ENCODE measurements around the gene KATNA1.
"Not testable (repeated sequence)": the region's sequence is repeated elsewhere in the genome, so short reads cannot be mapped to it uniquely, and the experiment has no call there.

The KATNA1 gene

DNA sequence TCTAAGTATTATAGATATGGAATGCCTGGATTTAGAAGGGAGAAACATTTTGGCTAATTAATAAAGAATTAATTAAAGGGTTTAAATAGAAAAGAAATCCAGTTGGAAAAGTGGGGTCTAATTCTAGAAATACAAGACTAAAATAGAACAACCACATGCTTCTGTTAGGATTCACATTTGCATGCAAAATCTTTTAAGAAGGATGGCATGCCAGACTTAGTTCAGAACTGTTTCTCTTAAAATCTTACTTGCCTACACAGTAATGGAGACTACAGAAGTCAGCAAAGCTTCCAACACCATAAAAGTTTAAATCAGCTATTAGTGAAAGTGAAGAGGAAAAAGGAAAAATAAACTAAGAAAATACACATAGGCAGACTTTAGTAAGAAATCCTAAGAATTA is 32.7 kb upstream of the KATNA1 start:
- Histone ChIP-seq H3K9ac (ENCODE audit: insufficient read length) (no peak overlapping the region), H3K27ac (peak overlapping the region; percentile 40; the same call in 1 of the 2 replicates), H3K4me3 (no peak overlapping the region), H3K9me3 (ENCODE audit: low read depth, low read length) (no peaks in the 10 kb centered on the region), H3K36me3 (ENCODE audit: insufficient read depth, low read length) (peaks cover 61% of the 10 kb centered on the region)
- TF ChIP-seq POLR2AphosphoS5 (IDR thresholded peaks at IDR 0.05; ENCODE audit: borderline replicate concordance, low read depth, low read length) (no peak), EZH2 (IDR thresholded peaks at IDR 0.05) (no peak), FOXP2 (optimal IDR thresholded peaks at IDR 0.05; ENCODE audit: control extremely low read depth, extremely low read length, insufficient read depth) (no peak)
- DNase-seq (ENCODE audit: low read depth, low spot score) = no peak

DNA sequence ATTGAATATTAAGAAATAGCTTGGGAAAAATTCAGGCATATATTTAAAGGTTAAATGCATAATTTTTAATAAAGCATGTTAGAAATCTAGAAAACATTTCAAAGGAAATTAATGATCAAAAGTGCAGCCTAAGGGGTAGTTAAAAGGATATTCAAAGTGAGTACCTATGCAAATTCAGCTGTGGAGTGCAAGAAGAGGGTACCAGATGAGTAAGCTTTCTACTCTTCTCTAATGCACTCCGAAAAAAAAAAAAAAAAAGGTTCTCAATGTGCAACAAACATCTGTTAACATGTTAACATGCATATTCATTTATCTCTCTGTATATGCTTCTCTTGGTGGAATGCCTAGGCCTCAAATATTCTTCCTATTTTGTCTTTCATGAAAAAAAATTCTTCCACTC is 32.0 kb upstream of the KATNA1 start:
- no peak overlapping the region for H3K27ac ChIP-seq
- H3K36me3 ChIP-seq (ENCODE audit: insufficient read depth, low read length) = peaks cover 64% of the 10 kb centered on the region
- no peak for DNase-seq (ENCODE audit: low read depth, low spot score)
- TF ChIP-seq FOXP2 (optimal IDR thresholded peaks at IDR 0.05; ENCODE audit: control extremely low read depth, extremely low read length, insufficient read depth) = no peak
- TF ChIP-seq POLR2AphosphoS5 (IDR thresholded peaks at IDR 0.05; ENCODE audit: borderline replicate concordance, low read depth, low read length) = no peak
- H3K4me3 ChIP-seq = no peak overlapping the region
- H3K9me3 ChIP-seq (ENCODE audit: low read depth, low read length) = no peaks in the 10 kb centered on the region
- no peak overlapping the region for H3K9ac ChIP-seq (ENCODE audit: insufficient read length)

DNA sequence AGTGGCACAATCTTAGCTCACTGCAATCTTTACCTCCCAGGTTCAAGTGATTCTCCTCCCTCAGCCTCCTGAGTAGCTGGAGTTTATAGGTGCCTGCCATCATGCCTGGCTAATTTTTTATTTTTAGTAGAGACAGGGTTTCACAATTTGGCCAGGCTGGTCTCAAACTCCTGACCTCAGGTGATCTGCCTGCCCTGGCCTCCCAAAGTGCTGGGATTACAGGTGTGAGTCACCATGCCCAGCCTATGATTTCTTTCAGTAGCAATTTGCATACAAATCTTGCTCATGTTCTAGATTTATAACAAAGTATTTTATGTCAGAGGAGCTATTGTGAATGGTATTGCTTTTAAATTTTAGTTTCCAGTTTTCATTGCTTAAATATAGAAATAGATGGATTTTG is 23.8 kb upstream of the KATNA1 start:
- not testable (repeated sequence) for H3K9me3 ChIP-seq (ENCODE audit: low read depth, low read length); DNase-seq (ENCODE audit: low read depth, low spot score); H3K4me3 ChIP-seq; H3K27ac ChIP-seq; H3K9ac ChIP-seq (ENCODE audit: insufficient read length)
- peaks cover 47% of the 10 kb centered on the region for H3K36me3 ChIP-seq (ENCODE audit: insufficient read depth, low read length)

DNA sequence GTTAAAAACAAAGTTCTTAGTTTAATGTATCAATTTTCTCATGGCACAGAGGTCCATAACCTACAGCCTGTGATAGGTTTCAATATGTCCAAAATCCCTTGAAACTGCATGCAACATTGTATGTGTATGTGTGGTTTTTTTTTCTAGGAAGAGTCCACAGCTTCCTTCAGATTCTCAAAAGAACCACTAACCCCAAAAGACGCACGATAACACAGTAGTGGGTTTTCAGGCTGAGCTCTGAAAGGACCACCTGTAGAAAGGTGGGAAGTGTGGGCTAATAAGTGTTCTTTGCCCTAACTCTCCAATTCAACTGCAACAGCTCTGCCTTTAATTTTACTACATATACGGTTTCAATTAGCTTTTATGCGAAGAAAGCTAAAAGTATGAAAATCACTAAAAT is 11.5 kb upstream of the KATNA1 start:
- no peak overlapping the region for H3K9ac ChIP-seq (ENCODE audit: insufficient read length)
- no peaks in the 10 kb centered on the region for H3K9me3 ChIP-seq (ENCODE audit: low read depth, low read length)
- H3K4me3 ChIP-seq = no peak overlapping the region
- H3K27ac ChIP-seq = no peak overlapping the region
- peaks cover 42% of the 10 kb centered on the region for H3K36me3 ChIP-seq (ENCODE audit: insufficient read depth, low read length)
- TF ChIP-seq FOXP2 (optimal IDR thresholded peaks at IDR 0.05; ENCODE audit: control extremely low read depth, extremely low read length, insufficient read depth) (no peak), POLR2AphosphoS5 (IDR thresholded peaks at IDR 0.05; ENCODE audit: borderline replicate concordance, low read depth, low read length) (no peak), EZH2 (IDR thresholded peaks at IDR 0.05) (no peak)
- no peak for DNase-seq (ENCODE audit: low read depth, low spot score)

DNA sequence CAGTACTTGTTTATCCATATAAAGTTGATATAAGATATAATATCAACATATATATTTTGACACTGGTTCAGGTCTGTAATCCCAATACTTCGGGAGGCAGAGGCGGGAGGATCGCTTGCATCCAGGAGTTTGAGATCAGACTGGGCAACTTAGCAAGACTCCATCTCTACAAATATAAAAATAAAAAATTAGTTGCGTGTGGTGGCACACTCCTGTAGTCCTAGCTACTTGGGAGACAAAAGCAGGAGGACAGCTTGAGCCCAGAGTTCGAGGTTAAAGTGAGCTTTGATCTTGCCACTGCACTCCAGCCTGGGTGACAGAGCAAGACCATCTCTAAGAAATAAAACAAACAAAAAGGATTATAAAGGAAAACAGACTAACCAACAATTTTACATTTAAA is 8.9 kb upstream of the KATNA1 start:
- Histone ChIP-seq H3K27ac (no peak overlapping the region), H3K9ac (ENCODE audit: insufficient read length) (no peak overlapping the region), H3K4me3 (no peak overlapping the region), H3K9me3 (ENCODE audit: low read depth, low read length) (no peaks in the 10 kb centered on the region), H3K36me3 (ENCODE audit: insufficient read depth, low read length) (peaks cover 29% of the 10 kb centered on the region)
- DNase-seq (ENCODE audit: low read depth, low spot score) = no peak
- TF ChIP-seq EZH2 (IDR thresholded peaks at IDR 0.05) = no peak
- TF ChIP-seq POLR2AphosphoS5 (IDR thresholded peaks at IDR 0.05; ENCODE audit: borderline replicate concordance, low read depth, low read length) = no peak
- no peak for TF ChIP-seq FOXP2 (optimal IDR thresholded peaks at IDR 0.05; ENCODE audit: control extremely low read depth, extremely low read length, insufficient read depth)

DNA sequence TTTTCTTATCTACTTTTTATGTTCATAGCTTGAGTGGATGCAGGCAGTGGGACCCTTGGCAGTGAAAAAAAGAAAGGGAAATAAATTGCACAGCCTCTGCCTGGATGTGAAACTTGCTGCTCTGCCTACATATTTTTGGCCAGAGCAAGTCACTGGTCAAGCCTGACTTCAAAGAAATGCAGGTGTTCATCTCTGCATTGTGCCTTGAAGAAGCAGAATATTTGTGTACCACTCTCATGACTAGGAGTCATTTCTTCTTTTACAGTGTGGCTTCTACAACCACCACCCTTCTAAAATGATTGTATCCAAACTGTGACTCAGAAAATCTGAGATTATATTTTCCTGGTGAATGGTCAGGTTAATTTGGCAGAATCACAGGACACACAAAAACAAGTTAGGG is 2.5 kb upstream of the KATNA1 start:
- Histone ChIP-seq H3K27ac (no peak overlapping the region), H3K9ac (ENCODE audit: insufficient read length) (no peak overlapping the region), H3K4me3 (no peak overlapping the region), H3K9me3 (ENCODE audit: low read depth, low read length) (no peaks in the 10 kb centered on the region), H3K36me3 (ENCODE audit: insufficient read depth, low read length) (no peaks in the 10 kb centered on the region)
- TF ChIP-seq EZH2 (IDR thresholded peaks at IDR 0.05) (no peak), POLR2AphosphoS5 (IDR thresholded peaks at IDR 0.05; ENCODE audit: borderline replicate concordance, low read depth, low read length) (no peak), FOXP2 (optimal IDR thresholded peaks at IDR 0.05; ENCODE audit: control extremely low read depth, extremely low read length, insufficient read depth) (no peak)
- no peak for DNase-seq (ENCODE audit: low read depth, low spot score)

DNA sequence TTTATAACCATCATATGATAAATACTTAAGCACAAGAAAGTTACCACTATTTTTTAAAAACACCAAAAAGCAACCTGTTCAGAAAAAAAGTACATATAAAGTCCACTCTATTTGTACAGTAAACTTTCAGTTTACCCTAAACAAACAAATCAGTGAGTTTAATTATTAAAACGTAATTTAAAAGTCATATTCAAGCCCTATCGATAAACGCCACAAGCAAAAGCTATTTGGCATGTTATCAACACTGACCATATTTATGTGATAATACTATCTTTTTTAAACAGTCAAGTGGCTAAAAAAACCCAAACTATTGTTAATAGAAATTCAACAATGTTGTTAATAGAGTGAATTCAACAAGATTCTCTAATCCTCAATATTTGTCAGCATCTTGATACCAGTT is 1.9 kb downstream of the KATNA1 start:
- H3K36me3 ChIP-seq (ENCODE audit: insufficient read depth, low read length) = no peaks in the 10 kb centered on the region
- peak overlapping the region; percentile 92 for H3K4me3 ChIP-seq
- no peaks in the 10 kb centered on the region for H3K9me3 ChIP-seq (ENCODE audit: low read depth, low read length)
- TF ChIP-seq FOXP2 (optimal IDR thresholded peaks at IDR 0.05; ENCODE audit: control extremely low read depth, extremely low read length, insufficient read depth) = no peak
- TF ChIP-seq POLR2AphosphoS5 (IDR thresholded peaks at IDR 0.05; ENCODE audit: borderline replicate concordance, low read depth, low read length) = no peak
- no peak for TF ChIP-seq EZH2 (IDR thresholded peaks at IDR 0.05)
- no peak for DNase-seq (ENCODE audit: low read depth, low spot score)
- peak overlapping the region; percentile 3 for H3K9ac ChIP-seq (ENCODE audit: insufficient read length)
- no peak overlapping the region for H3K27ac ChIP-seq

DNA sequence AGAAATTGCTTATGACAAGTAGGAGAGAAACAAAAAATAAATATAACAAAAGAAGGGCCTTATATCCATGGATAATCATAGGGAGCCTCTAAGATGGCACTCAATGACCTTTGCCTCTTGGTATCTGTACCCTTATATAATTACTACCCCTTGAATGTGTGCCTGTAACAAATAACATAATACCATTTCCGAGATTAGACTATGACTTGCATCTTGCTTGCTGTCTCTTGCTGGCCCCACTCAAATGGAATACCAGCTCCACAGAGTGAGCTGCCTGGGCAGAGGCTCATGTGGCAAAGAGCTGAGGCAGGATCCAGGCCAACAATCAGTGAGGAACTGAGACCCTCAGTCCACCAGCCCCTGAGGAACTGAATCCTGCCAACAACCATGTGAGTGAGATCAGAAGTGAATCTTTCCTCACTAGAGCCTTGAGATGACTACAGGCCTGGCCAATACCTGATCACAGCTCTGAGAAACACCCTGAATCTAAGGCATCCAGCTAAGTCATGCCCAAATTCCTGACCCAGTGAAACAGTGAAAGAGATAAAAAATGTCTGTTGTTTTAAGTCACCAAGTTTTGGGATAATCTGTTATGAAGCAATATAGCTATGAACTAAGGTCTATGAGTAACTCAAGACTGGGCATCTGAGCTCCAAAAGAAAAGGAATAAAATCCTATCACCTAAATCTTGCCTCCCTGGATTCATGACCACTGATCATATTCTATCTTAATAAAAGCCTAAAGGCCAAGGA is 5.5 kb downstream of the KATNA1 start:
- H3K9ac ChIP-seq (ENCODE audit: insufficient read length) = no peak overlapping the region
- no peaks in the 10 kb centered on the region for H3K9me3 ChIP-seq (ENCODE audit: low read depth, low read length)
- TF ChIP-seq POLR2AphosphoS5 (IDR thresholded peaks at IDR 0.05; ENCODE audit: borderline replicate concordance, low read depth, low read length) = no peak
- H3K27ac ChIP-seq = no peak overlapping the region
- no peak overlapping the region for H3K4me3 ChIP-seq
- DNase-seq (ENCODE audit: low read depth, low spot score) = no peak
- no peaks in the 10 kb centered on the region for H3K36me3 ChIP-seq (ENCODE audit: insufficient read depth, low read length)

DNA sequence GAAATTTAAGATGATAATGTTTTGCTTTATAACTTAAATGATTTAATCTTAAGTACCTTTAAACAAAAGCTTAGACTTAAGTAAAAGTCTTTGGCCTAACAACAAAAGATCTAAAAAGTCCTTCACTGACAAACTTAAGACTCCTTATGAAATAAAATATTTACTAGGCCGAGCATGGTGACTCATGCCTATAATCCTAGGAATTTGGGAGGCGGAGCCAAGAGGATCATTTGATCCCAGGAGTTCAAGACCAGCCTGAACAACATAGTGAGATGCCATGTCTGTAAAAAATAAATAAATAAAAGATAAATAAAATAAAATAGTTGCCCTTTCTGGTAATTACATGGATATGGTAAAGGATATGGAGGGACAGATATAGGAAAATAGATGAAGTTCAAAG is 12.4 kb downstream of the KATNA1 start:
- no peak for DNase-seq (ENCODE audit: low read depth, low spot score)
- Histone ChIP-seq H3K27ac (no peak overlapping the region), H3K9me3 (ENCODE audit: low read depth, low read length) (no peaks in the 10 kb centered on the region), H3K4me3 (no peak overlapping the region), H3K9ac (ENCODE audit: insufficient read length) (no peak overlapping the region), H3K36me3 (ENCODE audit: insufficient read depth, low read length) (no peaks in the 10 kb centered on the region)
- TF ChIP-seq FOXP2 (optimal IDR thresholded peaks at IDR 0.05; ENCODE audit: control extremely low read depth, extremely low read length, insufficient read depth) (no peak), EZH2 (IDR thresholded peaks at IDR 0.05) (no peak), POLR2AphosphoS5 (IDR thresholded peaks at IDR 0.05; ENCODE audit: borderline replicate concordance, low read depth, low read length) (no peak)
